Measurements from ENCODE around the gene HDGFL3.

HDGFL3 gene

DNA sequence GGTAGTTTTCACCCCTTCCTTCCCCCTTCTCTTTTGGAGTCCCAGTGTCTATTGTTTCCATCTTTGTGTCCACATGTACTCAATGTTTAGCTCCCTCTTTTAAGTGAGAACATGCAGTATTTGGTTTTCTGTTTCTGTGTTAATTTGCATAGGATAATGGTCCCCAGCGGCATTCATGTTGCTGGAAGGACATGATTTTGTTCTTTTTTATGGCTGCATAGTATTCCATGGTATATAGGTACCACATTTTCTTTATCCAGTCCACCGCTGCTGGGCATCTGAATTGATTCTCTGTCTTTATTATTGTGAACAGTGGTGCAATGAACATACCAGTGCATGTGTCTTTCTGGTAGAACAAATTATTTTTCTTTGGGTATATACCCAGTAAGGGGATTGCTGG, 7.7 kb upstream of the HDGFL3 start:
- Histone ChIP-seq H3K27me3 (ENCODE audit: low read depth, low read length) (peaks cover 3% of the 10 kb centered on the region; the same call in 1 of the 2 replicates), H4K20me1 (ENCODE audit: insufficient read depth, low read length) (no peaks in the 10 kb centered on the region), H2AFZ (ENCODE audit: low read depth, low read length) (no peak overlapping the region), H3K4me1 (ENCODE audit: low read length) (peaks cover 8% of the 10 kb centered on the region), H3K79me2 (ENCODE audit: low read length) (no peaks in the 10 kb centered on the region), H3K4me2 (ENCODE audit: low read length) (no peak overlapping the region), H3K9ac (ENCODE audit: low read length) (no peak overlapping the region), H3K27ac (ENCODE audit: low read length) (no peak overlapping the region), H3K9me3 (ENCODE audit: insufficient read depth, low read length) (no peaks in the 10 kb centered on the region), H3K4me3 (ENCODE audit: low read length) (no peak overlapping the region), H3K36me3 (replicated peaks; ENCODE audit: low read depth, low read length) (no peaks in the 10 kb centered on the region)
- no peak for TF ChIP-seq EZH2phosphoT487 (IDR thresholded peaks at IDR 0.05; ENCODE audit: low read depth)
- TF ChIP-seq, protein P1, sequence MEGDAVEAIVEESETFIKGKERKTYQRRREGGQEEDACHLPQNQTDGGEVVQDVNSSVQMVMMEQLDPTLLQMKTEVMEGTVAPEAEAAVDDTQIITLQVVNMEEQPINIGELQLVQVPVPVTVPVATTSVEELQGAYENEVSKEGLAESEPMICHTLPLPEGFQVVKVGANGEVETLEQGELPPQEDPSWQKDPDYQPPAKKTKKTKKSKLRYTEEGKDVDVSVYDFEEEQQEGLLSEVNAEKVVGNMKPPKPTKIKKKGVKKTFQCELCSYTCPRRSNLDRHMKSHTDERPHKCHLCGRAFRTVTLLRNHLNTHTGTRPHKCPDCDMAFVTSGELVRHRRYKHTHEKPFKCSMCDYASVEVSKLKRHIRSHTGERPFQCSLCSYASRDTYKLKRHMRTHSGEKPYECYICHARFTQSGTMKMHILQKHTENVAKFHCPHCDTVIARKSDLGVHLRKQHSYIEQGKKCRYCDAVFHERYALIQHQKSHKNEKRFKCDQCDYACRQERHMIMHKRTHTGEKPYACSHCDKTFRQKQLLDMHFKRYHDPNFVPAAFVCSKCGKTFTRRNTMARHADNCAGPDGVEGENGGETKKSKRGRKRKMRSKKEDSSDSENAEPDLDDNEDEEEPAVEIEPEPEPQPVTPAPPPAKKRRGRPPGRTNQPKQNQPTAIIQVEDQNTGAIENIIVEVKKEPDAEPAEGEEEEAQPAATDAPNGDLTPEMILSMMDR (IDR thresholded peaks at IDR 0.05; ENCODE audit: low read depth, low read length): no peak

- H3K27me3 ChIP-seq (ENCODE audit: low read depth, low read length): peaks cover 13% of the 10 kb centered on the region
- H4K20me1 ChIP-seq (ENCODE audit: insufficient read depth, low read length): no peaks in the 10 kb centered on the region
- H3K36me3 ChIP-seq (replicated peaks; ENCODE audit: low read depth, low read length): no peaks in the 10 kb centered on the region
- no peak overlapping the region for H3K9ac ChIP-seq (ENCODE audit: low read length)
- H3K79me2 ChIP-seq (ENCODE audit: low read length): peaks cover 15% of the 10 kb centered on the region
- no peak overlapping the region for H3K4me3 ChIP-seq (ENCODE audit: low read length)
- TF ChIP-seq, protein P1 (IDR thresholded peaks at IDR 0.05; ENCODE audit: low read depth, low read length): no peak
- no peak for TF ChIP-seq EZH2phosphoT487 (IDR thresholded peaks at IDR 0.05; ENCODE audit: low read depth)
- no peak overlapping the region for H3K27ac ChIP-seq (ENCODE audit: low read length)
- H3K9me3 ChIP-seq (ENCODE audit: insufficient read depth, low read length): no peaks in the 10 kb centered on the region
- no peak overlapping the region for H2AFZ ChIP-seq (ENCODE audit: low read depth, low read length)
- peaks cover 21% of the 10 kb centered on the region for H3K4me1 ChIP-seq (ENCODE audit: low read length)
- peak overlapping the region; percentile 4; the same call in 1 of the 2 replicates for H3K4me2 ChIP-seq (ENCODE audit: low read length)
Measured at GRCh38 chr15:83210619-83211018, 3.0 kb upstream of the HDGFL3 start.

DNA sequence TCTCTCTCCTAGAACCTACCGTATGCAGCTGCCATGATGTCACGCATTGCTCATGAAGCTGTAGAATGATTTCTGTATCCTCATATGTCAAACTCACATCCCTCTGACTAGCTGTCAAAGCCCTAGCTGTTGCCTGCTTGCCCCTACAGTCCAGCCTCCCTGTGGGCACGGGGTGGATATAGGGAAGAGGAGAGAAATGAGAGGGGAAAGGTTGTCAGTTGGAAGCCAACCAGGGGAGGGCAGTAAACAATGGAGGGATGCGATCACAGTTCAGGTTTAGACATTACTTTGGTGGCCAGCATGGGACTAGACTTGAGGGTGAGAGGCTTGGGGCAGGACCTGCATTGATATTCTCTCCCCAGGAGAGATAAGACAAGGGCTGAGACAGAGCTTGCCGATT, 1.7 kb upstream of the HDGFL3 start:
- H2AFZ ChIP-seq (ENCODE audit: low read depth, low read length): no peak overlapping the region
- H3K79me2 ChIP-seq (ENCODE audit: low read length): peaks cover 27% of the 10 kb centered on the region
- H3K27ac ChIP-seq (ENCODE audit: low read length): no peak overlapping the region
- H3K4me2 ChIP-seq (ENCODE audit: low read length): no peak overlapping the region
- H3K9ac ChIP-seq (ENCODE audit: low read length): no peak overlapping the region
- H3K36me3 ChIP-seq (replicated peaks; ENCODE audit: low read depth, low read length): no peaks in the 10 kb centered on the region
- peaks cover 13% of the 10 kb centered on the region for H3K27me3 ChIP-seq (ENCODE audit: low read depth, low read length)
- H3K4me1 ChIP-seq (ENCODE audit: low read length): peaks cover 31% of the 10 kb centered on the region
- H4K20me1 ChIP-seq (ENCODE audit: insufficient read depth, low read length): no peaks in the 10 kb centered on the region
- TF ChIP-seq EZH2phosphoT487 (IDR thresholded peaks at IDR 0.05; ENCODE audit: low read depth): no peak
- TF ChIP-seq, protein P1 (IDR thresholded peaks at IDR 0.05; ENCODE audit: low read depth, low read length): no peak
- H3K9me3 ChIP-seq (ENCODE audit: insufficient read depth, low read length): no peaks in the 10 kb centered on the region
- H3K4me3 ChIP-seq (ENCODE audit: low read length): no peak overlapping the region

DNA sequence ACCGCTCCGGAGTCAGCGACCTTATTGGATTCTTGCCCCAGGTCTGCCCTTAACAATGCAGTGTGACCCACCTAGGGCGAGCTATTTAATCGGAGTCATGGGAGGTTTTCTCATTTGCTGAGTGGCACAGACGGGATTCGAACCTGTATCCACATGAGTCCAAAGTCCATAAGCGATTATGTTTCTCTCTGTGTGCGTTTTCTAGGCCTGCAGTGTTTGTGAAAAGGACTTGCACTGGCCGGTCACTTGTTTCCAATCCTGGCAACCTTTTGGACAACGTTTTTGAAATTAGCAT, 691 bp upstream of the HDGFL3 start:
- no peaks in the 10 kb centered on the region for H3K36me3 ChIP-seq (replicated peaks; ENCODE audit: low read depth, low read length)
- TF ChIP-seq, protein P1 (IDR thresholded peaks at IDR 0.05; ENCODE audit: low read depth, low read length): no peak; the same call in 1 of the 2 replicates
- peaks cover 13% of the 10 kb centered on the region for H3K27me3 ChIP-seq (ENCODE audit: low read depth, low read length)
- H3K9me3 ChIP-seq (ENCODE audit: insufficient read depth, low read length): no peaks in the 10 kb centered on the region
- peak overlapping the region; percentile 81 for H3K4me2 ChIP-seq (ENCODE audit: low read length)
- H3K27ac ChIP-seq (ENCODE audit: low read length): no peak overlapping the region
- H3K9ac ChIP-seq (ENCODE audit: low read length): peak overlapping the region; percentile 76
- peak overlapping the region; percentile 86 for H3K4me3 ChIP-seq (ENCODE audit: low read length)
- H4K20me1 ChIP-seq (ENCODE audit: insufficient read depth, low read length): no peaks in the 10 kb centered on the region
- peaks cover 28% of the 10 kb centered on the region for H3K79me2 ChIP-seq (ENCODE audit: low read length)
- peak overlapping the region; percentile 69; the same call in 1 of the 2 replicates for H2AFZ ChIP-seq (ENCODE audit: low read depth, low read length)
- H3K4me1 ChIP-seq (ENCODE audit: low read length): peaks cover 31% of the 10 kb centered on the region

Data from OCI-LY3 (cell line).